HL-60 (cell line): ENCODE results near the gene SLC25A25.

Experiments
- CTCF ChIP-seq: IDR thresholded peaks from one replicate; pipeline ENCODE4 v1.5.1; 2011; ENCODE audit warnings: low read length, control low read depth, inconsistent platforms; ENCODE audit not compliant: insufficient read depth
- GABPA ChIP-seq: IDR thresholded peaks from 2 replicates; pipeline ENCODE4 v1.6.1; 2012; ENCODE audit warnings: low read depth

GRCh38 chr9:128087262-128087661 lies 19.2 kb downstream of the SLC25A25 start:
- TF ChIP-seq GABPA (no peak), CTCF (no peak)
